Mononuclear cell (primary cell): ENCODE results near the gene PDX1. TPM values are rescaled to one million over a fixed set of nuclear protein-coding genes. Genes with fewer than 3 reads are reported as not detected.

Experiments used
- H3K27me3 ChIP-seq: 2 replicates; pipeline ENCODE4 v1.6.0; 2011; ENCODE audit warnings: low read length, control low read depth; ENCODE audit not compliant: insufficient read depth
- H3K4me1 ChIP-seq: 2 replicates; pipeline ENCODE4 v1.5.1; 2011; ENCODE audit warnings: mild to moderate bottlenecking, low read length, control low read depth; ENCODE audit not compliant: insufficient read depth
- H3K4me3 ChIP-seq: 2 replicates; pipeline ENCODE4 v1.5.1; 2011; ENCODE audit warnings: mild to moderate bottlenecking, low read length, moderate library complexity
- H3K9me3 ChIP-seq: 2 replicates; pipeline ENCODE4 v1.5.1; 2011; ENCODE audit warnings: low read depth, mild to moderate bottlenecking, control low read depth, low read length
- total RNA-seq: library from RNA; depleted of rRNA; stranded (reverse); fragments of >200 nt; gene quantifications from one replicate; pipeline ENCODE4 v1.2.3, GENCODE V29; 2012

Gene PDX1
- total RNA-seq, 1 donor: not detected

GRCh38 chr13:27918918-27919658, 712 bp upstream of the PDX1 start:
- Histone ChIP-seq H3K4me1 (peaks cover 36% of the 10 kb centered on the region), H3K27me3 (peaks cover 94% of the 10 kb centered on the region), H3K4me3 (no peak overlapping the region), H3K9me3 (no peaks in the 10 kb centered on the region)

GRCh38 chr13:27919659-27919933, 204 bp upstream of the PDX1 start:
- Histone ChIP-seq H3K9me3 (no peaks in the 10 kb centered on the region), H3K4me3 (no peak overlapping the region), H3K4me1 (peaks cover 36% of the 10 kb centered on the region), H3K27me3 (peaks cover 92% of the 10 kb centered on the region)

- Histone ChIP-seq H3K4me3 (no peak overlapping the region), H3K4me1 (peaks cover 36% of the 10 kb centered on the region), H3K9me3 (no peaks in the 10 kb centered on the region), H3K27me3 (peaks cover 94% of the 10 kb centered on the region)
These were observed 1.0 kb downstream of the PDX1 start for GRCh38 chr13:27920677-27921420.

- H3K4me3 ChIP-seq: no peak overlapping the region
- peaks cover 96% of the 10 kb centered on the region for H3K27me3 ChIP-seq
- peaks cover 36% of the 10 kb centered on the region for H3K4me1 ChIP-seq
- no peaks in the 10 kb centered on the region for H3K9me3 ChIP-seq
These were observed 1.7 kb downstream of the PDX1 start for GRCh38 chr13:27921421-27921960.

- Histone ChIP-seq H3K27me3 (peaks cover 96% of the 10 kb centered on the region), H3K4me3 (no peak overlapping the region), H3K4me1 (peaks cover 35% of the 10 kb centered on the region), H3K9me3 (no peaks in the 10 kb centered on the region)
These were observed 2.4 kb downstream of the PDX1 start for GRCh38 chr13:27921961-27922882.

- Histone ChIP-seq H3K4me1 (peaks cover 26% of the 10 kb centered on the region), H3K27me3 (peaks cover 96% of the 10 kb centered on the region), H3K9me3 (no peaks in the 10 kb centered on the region), H3K4me3 (no peak overlapping the region)
These were observed 3.2 kb downstream of the PDX1 start for GRCh38 chr13:27922883-27923612.

- Histone ChIP-seq H3K27me3 (peaks cover 96% of the 10 kb centered on the region), H3K4me3 (no peak overlapping the region), H3K9me3 (no peaks in the 10 kb centered on the region), H3K4me1 (peaks cover 23% of the 10 kb centered on the region)
These were observed 4.2 kb downstream of the PDX1 start for GRCh38 chr13:27923794-27924528.

- no peaks in the 10 kb centered on the region for H3K9me3 ChIP-seq
- no peak overlapping the region for H3K4me3 ChIP-seq
- H3K27me3 ChIP-seq: peaks cover 96% of the 10 kb centered on the region
- peaks cover 22% of the 10 kb centered on the region for H3K4me1 ChIP-seq
These were observed 4.8 kb downstream of the PDX1 start for GRCh38 chr13:27924529-27925141.

- Histone ChIP-seq H3K27me3 (peaks cover 96% of the 10 kb centered on the region), H3K4me3 (no peak overlapping the region), H3K9me3 (no peaks in the 10 kb centered on the region), H3K4me1 (peaks cover 15% of the 10 kb centered on the region)
These were observed 5.6 kb downstream of the PDX1 start for GRCh38 chr13:27925220-27925991.

- Histone ChIP-seq H3K4me1 (peaks cover under 1% of the 10 kb centered on the region), H3K27me3 (peaks cover 96% of the 10 kb centered on the region)
These were observed 7.0 kb downstream of the PDX1 start for GRCh38 chr13:27926644-27927434.

GRCh38 chr13:27927444-27928352, 7.9 kb downstream of the PDX1 start:
- peaks cover 90% of the 10 kb centered on the region for H3K27me3 ChIP-seq
- no peaks in the 10 kb centered on the region for H3K9me3 ChIP-seq
- H3K4me3 ChIP-seq: no peak overlapping the region
- H3K4me1 ChIP-seq: no peaks in the 10 kb centered on the region

More at GRCh38 chr13:27926644-27927434, 7.0 kb downstream of the PDX1 start:
- no peaks in the 10 kb centered on the region for H3K9me3 ChIP-seq
- no peak overlapping the region for H3K4me3 ChIP-seq
